ENCODE results near the gene TEC.

DNA sequence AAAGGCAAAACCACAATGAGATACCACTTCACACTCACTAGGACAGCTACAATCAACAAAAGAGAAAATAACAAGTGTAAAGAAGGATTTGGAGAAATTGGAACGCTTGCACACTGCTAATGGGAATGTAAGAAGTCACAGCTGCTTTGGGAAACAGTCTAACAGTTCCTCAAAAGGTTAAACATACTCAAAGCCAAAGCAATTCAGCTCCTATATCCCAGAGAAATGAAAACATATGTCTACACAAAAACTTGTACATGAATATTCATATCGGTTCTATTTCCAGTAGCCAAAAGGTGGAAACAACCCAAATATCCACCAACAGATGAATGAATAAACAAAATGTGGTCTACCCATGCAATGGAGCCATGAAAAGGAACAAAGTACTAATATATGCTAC is 64.0 kb downstream of the TEC start:
- TF ChIP-seq, protein P1, sequence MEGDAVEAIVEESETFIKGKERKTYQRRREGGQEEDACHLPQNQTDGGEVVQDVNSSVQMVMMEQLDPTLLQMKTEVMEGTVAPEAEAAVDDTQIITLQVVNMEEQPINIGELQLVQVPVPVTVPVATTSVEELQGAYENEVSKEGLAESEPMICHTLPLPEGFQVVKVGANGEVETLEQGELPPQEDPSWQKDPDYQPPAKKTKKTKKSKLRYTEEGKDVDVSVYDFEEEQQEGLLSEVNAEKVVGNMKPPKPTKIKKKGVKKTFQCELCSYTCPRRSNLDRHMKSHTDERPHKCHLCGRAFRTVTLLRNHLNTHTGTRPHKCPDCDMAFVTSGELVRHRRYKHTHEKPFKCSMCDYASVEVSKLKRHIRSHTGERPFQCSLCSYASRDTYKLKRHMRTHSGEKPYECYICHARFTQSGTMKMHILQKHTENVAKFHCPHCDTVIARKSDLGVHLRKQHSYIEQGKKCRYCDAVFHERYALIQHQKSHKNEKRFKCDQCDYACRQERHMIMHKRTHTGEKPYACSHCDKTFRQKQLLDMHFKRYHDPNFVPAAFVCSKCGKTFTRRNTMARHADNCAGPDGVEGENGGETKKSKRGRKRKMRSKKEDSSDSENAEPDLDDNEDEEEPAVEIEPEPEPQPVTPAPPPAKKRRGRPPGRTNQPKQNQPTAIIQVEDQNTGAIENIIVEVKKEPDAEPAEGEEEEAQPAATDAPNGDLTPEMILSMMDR (IDR thresholded peaks at IDR 0.05), result no peak
- TF ChIP-seq POLR2AphosphoS5 (IDR thresholded peaks at IDR 0.05), result no peak
- TF ChIP-seq POLR2A (IDR thresholded peaks at IDR 0.05), result no peak
- TF ChIP-seq EP300 (IDR thresholded peaks at IDR 0.05), result no peak
